GM12878 (cell line): ENCODE measurements around the gene TRDMT1. TPM values are rescaled to one million over a fixed set of nuclear protein-coding genes. Genes with fewer than 3 reads are reported as not detected.

Experiments used
- ATAC-seq: fragments of 200-7000 bp; cut with Tn5 transposase; 3 replicates; pipeline ENCODE4 v1.9.1; 2020; ENCODE audit warnings: mild to moderate bottlenecking, moderate library complexity
- BruUV-seq: library from RNA; stranded (reverse); fragments of 400-500 nt; replicated peaks from 2 replicates; lab custom pipeline; 2021; lab: Mats Ljungman, UMichigan
- CTCF ChIA-PET: fragments of 300-600 bp; sonication (Branson Sonifier 250); formaldehyde crosslinking; extraction: SDS; loops from one replicate; lab custom pipeline; 2021; ENCODE audit warnings: inconsistent platforms; lab: Yijun Ruan, JAX
- POLR2A ChIA-PET: fragments of 350-600 bp; formaldehyde crosslinking; extraction: SDS; loops from one replicate; lab custom pipeline; 2021; ENCODE audit warnings: inconsistent platforms; lab: Charles Lee
- RAD21 ChIA-PET: fragments of 300-600 bp; sonication (Branson Sonifier 250); formaldehyde crosslinking; loops from one replicate; lab custom pipeline; 2023; ENCODE audit warnings: antibody characterized with exemption; ENCODE audit not compliant: unreplicated experiment; lab: Charles Lee
- SMC1A ChIA-PET: fragments of 300-600 bp; sonication (Branson Sonifier 250); formaldehyde crosslinking; loops from one replicate; lab custom pipeline; 2023; ENCODE audit not compliant: unreplicated experiment, uncharacterized antibody; lab: Charles Lee
- DNase-seq: peaks from one replicate; pipeline ENCODE4 v3.0.0-alpha.2; 2011; ENCODE audit warnings: low read depth, low spot score
- FAIRE-seq: peaks from 3 replicates; lab custom pipeline; 2011; peaks lifted over from hg19 to GRCh38; lab: Jason Lieb, UNC
- H2AFZ ChIP-seq: 2 replicates; pipeline ENCODE4 v1.6.0; 2011; ENCODE audit warnings: low read depth, low read length, control low read depth; ENCODE audit not compliant: control insufficient read depth
- H3K27ac ChIP-seq: 2 replicates; pipeline ENCODE4 v1.5.1; 2011; ENCODE audit warnings: control low read depth; ENCODE audit not compliant: control insufficient read depth, insufficient read depth
- H3K27me3 ChIP-seq, 2 experiments: replicated peaks in 1 of 2; 2 replicates each; pipeline versions ENCODE4 v1.6.0 to v1.6.1; 2011; ENCODE audit warnings: low read length in 1 of 2; ENCODE audit not compliant: control insufficient read depth in 2 of 2, insufficient read depth in 2 of 2
- H3K36me3 ChIP-seq, 2 experiments: 2 replicates each; pipeline ENCODE4 v1.5.1; 2011; ENCODE audit warnings: low read length in 1 of 2; ENCODE audit not compliant: control insufficient read depth in 2 of 2, insufficient read depth in 2 of 2
- H3K4me1 ChIP-seq: 2 replicates; pipeline ENCODE4 v1.6.1; 2011; ENCODE audit warnings: mild to moderate bottlenecking, low read length, moderate library complexity, mixed read lengths; ENCODE audit not compliant: control insufficient read depth, insufficient read depth
- H3K4me2 ChIP-seq: 2 replicates; pipeline ENCODE4 v1.6.0; 2011; ENCODE audit warnings: control low read depth; ENCODE audit not compliant: control insufficient read depth, insufficient read depth
- H3K4me3 ChIP-seq: fragments of 200-600 bp; sonication (generic); 2 replicates; pipeline ENCODE4 v1.5.1; 2016
- H3K79me2 ChIP-seq: 2 replicates; pipeline ENCODE4 v1.6.0; 2011; ENCODE audit warnings: low read length; ENCODE audit not compliant: control insufficient read depth, insufficient read depth
- H3K9ac ChIP-seq: 2 replicates; pipeline ENCODE4 v1.8.0; 2011; ENCODE audit warnings: low read length, control low read depth, mixed read lengths; ENCODE audit not compliant: control insufficient read depth, insufficient read depth
- H3K9me3 ChIP-seq: replicated peaks from 3 replicates; pipeline ENCODE4 v1.5.1; 2011; ENCODE audit warnings: mild to moderate bottlenecking, low read length; ENCODE audit not compliant: control insufficient read depth, insufficient read depth
- H4K20me1 ChIP-seq: 2 replicates; pipeline ENCODE4 v1.6.0; 2011; ENCODE audit not compliant: control insufficient read depth, insufficient read depth
- BCL11A ChIP-seq: IDR thresholded peaks from 2 replicates; pipeline ENCODE4 v1.6.1; 2011; ENCODE audit warnings: low read depth, low read length
- BCL3 ChIP-seq: IDR thresholded peaks from 2 replicates; pipeline ENCODE4 v1.6.1; 2011; ENCODE audit warnings: borderline replicate concordance, low read depth, mild to moderate bottlenecking, moderate library complexity, low read length; ENCODE audit not compliant: insufficient read depth, poor library complexity, severe bottlenecking
- CHD2 ChIP-seq: IDR thresholded peaks from 2 replicates; pipeline ENCODE4 v1.6.1; 2011; ENCODE audit warnings: low read depth, low read length, improper control_type of control experiment, borderline replicate concordance
- GABPA ChIP-seq: IDR thresholded peaks from 2 replicates; pipeline ENCODE4 v1.6.1; 2014; ENCODE audit warnings: antibody characterized with exemption, low read depth, mild to moderate bottlenecking, inconsistent platforms
- JUNB ChIP-seq: IDR thresholded peaks from 2 replicates; pipeline ENCODE4 v1.6.1; 2016; ENCODE audit warnings: antibody characterized with exemption, mild to moderate bottlenecking
- JUND ChIP-seq: IDR thresholded peaks from 2 replicates; pipeline ENCODE4 v1.6.1; 2012; ENCODE audit warnings: low read depth, mild to moderate bottlenecking, low read length, improper control_type of control experiment, moderate library complexity
- KLF5 ChIP-seq: fragments of 450-650 bp; IDR thresholded peaks from 2 replicates; pipeline ENCODE4 v1.6.1; 2014; ENCODE audit warnings: mild to moderate bottlenecking; ENCODE audit not compliant: partially characterized antibody
- NKRF ChIP-seq: fragments of 450-650 bp; conservative IDR thresholded peaks from 2 replicates; pipeline ENCODE4 v1.6.1; 2017; ENCODE audit warnings: mild to moderate bottlenecking, moderate library complexity
- PKNOX1 ChIP-seq: fragments of 450-650 bp; IDR thresholded peaks from 2 replicates; pipeline ENCODE4 v1.6.1; 2016; ENCODE audit warnings: mild to moderate bottlenecking
- RBBP5 ChIP-seq: fragments of 200-600 bp; sonication (generic); conservative IDR thresholded peaks from 2 replicates; pipeline ENCODE4 v1.6.1; 2016
- RELA ChIP-seq: fragments of 450-650 bp; IDR thresholded peaks from 2 replicates; pipeline ENCODE4 v1.8.0; 2014; ENCODE audit warnings: borderline replicate concordance; ENCODE audit not compliant: partially characterized antibody
- SMC3 ChIP-seq: IDR thresholded peaks from 2 replicates; pipeline ENCODE4 v1.6.1; 2011; ENCODE audit warnings: low read length, improper control_type of control experiment, borderline replicate concordance
- TCF12 ChIP-seq: IDR thresholded peaks from 2 replicates; pipeline ENCODE4 v1.6.1; 2011; ENCODE audit warnings: low read depth, mild to moderate bottlenecking, low read length
- ZBTB40 ChIP-seq: fragments of 450-650 bp; IDR thresholded peaks from 2 replicates; pipeline ENCODE4 v1.6.1; 2016; ENCODE audit warnings: mild to moderate bottlenecking, moderate library complexity, borderline replicate concordance
- WGBS: methylation state at CpG from one replicate; pipeline ENCODE4 v1.1.6; 2016; ENCODE audit warnings: low lambda C conversion rate; ENCODE audit not compliant: insufficient replicate concordance, insufficient coverage; ENCODE audit errors: missing lambda C conversion rate; 5-methylcytosine and 5-hydroxymethylcytosine counted together
- in situ Hi-C: fragments of 300-500 bp; cut with MboI; formaldehyde crosslinking; loops from 9 replicates; pipeline ENCODE4 v1.14.3; 2018; ENCODE audit warnings: mixed read lengths
- intact Hi-C: fragments of 100-400 bp; cut with micrococcal nuclease; formaldehyde crosslinking; loops from one replicate; pipeline ENCODE4 v1.14.2; 2022; ENCODE audit not compliant: unreplicated experiment
- polyA plus RNA-seq, 11 experiments: library from polyadenylated mRNA; depleted of rRNA in 4 of 11; unstranded in 6 of 11; stranded (reverse) in 5 of 11; fragments of >200 nt; fragmentation: Nextera tagmentation in 4 of 11; fragmentation: Illumina TruSeq in 1 of 11; extraction: Ambion mirVana in 4 of 11; extraction: Trizol in 1 of 11; gene quantifications; 1 replicate in 1 of 11; 2 replicates in 10 of 11; pipeline versions ENCODE4 v1.2.1 to v1.2.3, GENCODE V29; 2011 to 2016; ENCODE audit warnings: inconsistent platforms in 2 of 11, missing spikeins in 2 of 11, low read depth in 1 of 11
- total RNA-seq, 4 experiments: library from RNA; depleted of rRNA in 3 of 4; stranded (reverse); fragments of >200 nt in 3 of 4; fragmentation: Illumina TruSeq in 1 of 4; extraction: Trizol in 1 of 4; gene quantifications; 2 replicates each; pipeline versions ENCODE4 v1.2.1 to v1.2.3, GENCODE V29; 2013 to 2021

The TRDMT1 gene
- total and polyA plus RNA-seq, 10 of the 15 experiments (the other 5 are each of a cell fraction or from before 2014, with no cell fraction given): 2.3 to 9.7 (median 4.6) TPM

- no TSS peak for BruUV-seq
- DNase-seq (no peak), FAIRE-seq (peak; percentile 13), ATAC-seq (no peak)
- intact Hi-C loops (no loop called here), in situ Hi-C loops (no loop called here)
- Histone ChIP-seq H3K79me2 (no peaks in the 10 kb centered on the region), H3K36me3 (no peaks in the 10 kb centered on the region), H3K9me3 (no peaks in the 10 kb centered on the region), H3K4me1 (no peaks in the 10 kb centered on the region), H3K27me3 (no peaks in the 10 kb centered on the region), H3K4me2 (no peak overlapping the region), H4K20me1 (no peaks in the 10 kb centered on the region), H3K27ac (no peak overlapping the region), H2AFZ (no peak overlapping the region), H3K9ac (no peak overlapping the region), H3K4me3 (no peak overlapping the region)
- ChIA-PET POLR2A (no interaction called here), SMC1A (no interaction called here), RAD21 (no interaction called here), CTCF (no interaction called here)
- 37% methylated on average over 2 of the region's 2 CpGs for WGBS
- TF ChIP-seq TCF12 (no peak), KLF5 (no peak), BCL3 (no peak), GABPA (no peak), PKNOX1 (no peak), RBBP5 (no peak), JUNB (no peak), RELA (no peak), BCL11A (no peak), SMC3 (no peak), ZBTB40 (no peak), CHD2 (no peak), JUND (no peak), NKRF (no peak)
Measured at GRCh38 chr10:17157024-17157423, 44.4 kb downstream of the TRDMT1 start.
